Measurements from ENCODE around the gene QPCTL.

GRCh38 chr19:45742969-45743368 is 50.5 kb downstream of the QPCTL start:
- TF ChIP-seq, protein P1, sequence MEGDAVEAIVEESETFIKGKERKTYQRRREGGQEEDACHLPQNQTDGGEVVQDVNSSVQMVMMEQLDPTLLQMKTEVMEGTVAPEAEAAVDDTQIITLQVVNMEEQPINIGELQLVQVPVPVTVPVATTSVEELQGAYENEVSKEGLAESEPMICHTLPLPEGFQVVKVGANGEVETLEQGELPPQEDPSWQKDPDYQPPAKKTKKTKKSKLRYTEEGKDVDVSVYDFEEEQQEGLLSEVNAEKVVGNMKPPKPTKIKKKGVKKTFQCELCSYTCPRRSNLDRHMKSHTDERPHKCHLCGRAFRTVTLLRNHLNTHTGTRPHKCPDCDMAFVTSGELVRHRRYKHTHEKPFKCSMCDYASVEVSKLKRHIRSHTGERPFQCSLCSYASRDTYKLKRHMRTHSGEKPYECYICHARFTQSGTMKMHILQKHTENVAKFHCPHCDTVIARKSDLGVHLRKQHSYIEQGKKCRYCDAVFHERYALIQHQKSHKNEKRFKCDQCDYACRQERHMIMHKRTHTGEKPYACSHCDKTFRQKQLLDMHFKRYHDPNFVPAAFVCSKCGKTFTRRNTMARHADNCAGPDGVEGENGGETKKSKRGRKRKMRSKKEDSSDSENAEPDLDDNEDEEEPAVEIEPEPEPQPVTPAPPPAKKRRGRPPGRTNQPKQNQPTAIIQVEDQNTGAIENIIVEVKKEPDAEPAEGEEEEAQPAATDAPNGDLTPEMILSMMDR (conservative IDR thresholded peaks at IDR 0.05 in 1 of 2, IDR thresholded peaks at IDR 0.05 in 1 of 2; ENCODE audit: extremely low read depth in 1 of 2, insufficient read depth in 1 of 2, low read depth in 1 of 2, low read length in 2 of 2), result no peak
- no peak for TF ChIP-seq EZH2 (IDR thresholded peaks at IDR 0.05; ENCODE audit: borderline replicate concordance, low read length)
